HepG2 (cell line): ENCODE data around the gene SELPLG. TPM values are rescaled to one million over a fixed set of nuclear protein-coding genes. Genes with fewer than 3 reads are reported as not detected.
"Not testable (repeated sequence)": the region's sequence is repeated elsewhere in the genome, so short reads cannot be mapped to it uniquely, and the experiment has no call there.

Experiments
- ATAC-seq: fragments of 200-7000 bp; cut with Tn5 transposase; 3 replicates; pipeline ENCODE4 v1.9.1; 2020; ENCODE audit warnings: mild to moderate bottlenecking, moderate library complexity
- BruUV-seq: library from RNA; stranded (reverse); fragments of 400-500 nt; replicated peaks from 2 replicates; lab custom pipeline; 2021; lab: Mats Ljungman, UMichigan
- CTCF ChIA-PET: fragments of 300-600 bp; formaldehyde crosslinking; extraction: SDS; loops from one replicate; lab custom pipeline; 2021; ENCODE audit warnings: low total read pairs, inconsistent platforms, low intra/inter-chr PET ratio; lab: Yijun Ruan, JAX
- POLR2A ChIA-PET: fragments of 350-600 bp; sonication (Branson Sonifier 250); formaldehyde crosslinking; loops from one replicate; lab custom pipeline; 2020; ENCODE audit warnings: antibody characterized with exemption, inconsistent platforms; lab: Yijun Ruan, JAX
- DNase-seq: peaks from one replicate; pipeline ENCODE4 v3.0.0-alpha.2; 2015; ENCODE audit warnings: low spot score
- FAIRE-seq: peaks from 3 replicates; lab custom pipeline; 2011; peaks lifted over from hg19 to GRCh38; lab: Jason Lieb, UNC
- H2AFZ ChIP-seq: one replicate; pipeline ENCODE4 v1.6.1; 2011; ENCODE audit warnings: low read length, inconsistent platforms
- H3K27ac ChIP-seq: fragments of 300-600 bp; 3 replicates; pipeline ENCODE4 v1.8.0; 2011; ENCODE audit warnings: mixed run types, mild to moderate bottlenecking, mixed read lengths, low read length, inconsistent platforms; ENCODE audit not compliant: insufficient read depth; ENCODE audit errors: extremely low read length
- H3K27me3 ChIP-seq, 2 experiments: fragments of 200-600 bp in 1 of 2; 2 replicates in 1 of 2; 3 replicates in 1 of 2; pipeline versions ENCODE4 v1.6.0 to v1.8.0; 2011; ENCODE audit warnings: low read length in 2 of 2, mild to moderate bottlenecking in 2 of 2, moderate library complexity in 2 of 2, inconsistent platforms in 1 of 2; ENCODE audit not compliant: insufficient read depth in 2 of 2, control insufficient read depth in 1 of 2
- H3K36me3 ChIP-seq, 2 experiments: fragments of 200-600 bp in 1 of 2; replicated peaks in 1 of 2; 2 replicates in 1 of 2; 3 replicates in 1 of 2; pipeline versions ENCODE4 v1.5.1 to v1.8.0; 2011; ENCODE audit warnings: low read length in 2 of 2, inconsistent platforms in 1 of 2; ENCODE audit not compliant: insufficient read depth in 2 of 2, control insufficient read depth in 1 of 2
- H3K4me1 ChIP-seq: 2 replicates; pipeline ENCODE4 v1.5.1; 2012; ENCODE audit warnings: low read length, inconsistent platforms; ENCODE audit not compliant: insufficient read depth
- H3K4me2 ChIP-seq: 2 replicates; pipeline ENCODE4 v1.6.0; 2011; ENCODE audit warnings: low read depth, low read length, inconsistent platforms
- H3K4me3 ChIP-seq, 3 experiments: fragments of 200-600 bp in 1 of 3; sonication (generic), shearing (Covaris generic) in 1 of 3; replicated peaks in 1 of 3; 2 replicates each; pipeline ENCODE4 v1.5.1; 2011 to 2016; ENCODE audit warnings: low read length in 3 of 3, inconsistent platforms in 2 of 3, low read depth in 2 of 3, mild to moderate bottlenecking in 2 of 3, control low read depth in 1 of 3, mixed read lengths in 1 of 3; ENCODE audit not compliant: insufficient read depth in 1 of 3
- H3K79me2 ChIP-seq: one replicate; pipeline ENCODE4 v1.6.1; 2011; ENCODE audit warnings: low read length, inconsistent platforms; ENCODE audit not compliant: insufficient read depth
- H3K9ac ChIP-seq: 2 replicates; pipeline ENCODE4 v1.6.0; 2011; ENCODE audit warnings: mild to moderate bottlenecking, low read depth, low read length, inconsistent platforms; ENCODE audit not compliant: insufficient read depth
- H3K9me3 ChIP-seq: 2 replicates; pipeline ENCODE4 v1.5.1; 2012; ENCODE audit warnings: mild to moderate bottlenecking, low read length
- H4K20me1 ChIP-seq: 2 replicates; pipeline ENCODE4 v1.6.0; 2011; ENCODE audit warnings: inconsistent platforms, mild to moderate bottlenecking, low read length, moderate library complexity; ENCODE audit not compliant: insufficient read depth
- KLF16 ChIP-seq, 2 experiments: sonication (generic) in 1 of 2; formaldehyde crosslinking in 1 of 2; IDR thresholded peaks; 2 replicates each; pipeline versions ENCODE4 v1.6.1 to v1.8.0; 2016 to 2023; ENCODE audit warnings: missing genetic modification reagents in 2 of 2, missing compliant biosample characterization in 1 of 2
- PCBP2 ChIP-seq: fragments of 200-400 bp; formaldehyde crosslinking; optimal IDR thresholded peaks from 2 replicates; pipeline ENCODE3; 2018; ENCODE audit warnings: low read length, low read depth; ENCODE audit not compliant: poor library complexity, severe bottlenecking
- ZNF546 ChIP-seq: sonication (generic); formaldehyde crosslinking; conservative IDR thresholded peaks from 2 replicates; pipeline ENCODE4 v1.8.1; 2023; ENCODE audit warnings: mild to moderate bottlenecking, missing genetic modification reagents
- WGBS: methylation state at CpG from one replicate; pipeline ENCODE4 v1.1.6; 2017; ENCODE audit warnings: low lambda C conversion rate; 5-methylcytosine and 5-hydroxymethylcytosine counted together
- in situ Hi-C: cut with HindIII; loops from 2 replicates; pipeline ENCODE4 v1.10.0; 2017; ENCODE audit warnings: low pct_unique_long_range_greater_than_20kb; ENCODE audit not compliant: extremely low pct_ligation_motif_present
- intact Hi-C: fragments of 100-400 bp; cut with micrococcal nuclease; formaldehyde crosslinking; loops from one replicate; pipeline ENCODE4 v1.10.0; 2022; ENCODE audit not compliant: unreplicated experiment
- polyA plus RNA-seq, 8 experiments: library from polyadenylated mRNA; depleted of rRNA in 3 of 8; stranded (reverse) in 7 of 8; unstranded in 1 of 8; fragments of >200 nt; fragmentation: Illumina TruSeq in 4 of 8; extraction: Trizol in 4 of 8; gene quantifications; 2 replicates each; pipeline versions ENCODE4 v1.2.1 to v1.2.3, GENCODE V29; 2011 to 2016; ENCODE audit warnings: low read depth in 4 of 8, missing spikeins in 1 of 8, mixed read lengths in 1 of 8; ENCODE audit not compliant: insufficient read depth in 1 of 8
- total RNA-seq, 5 experiments: library from RNA; depleted of rRNA; stranded (reverse); fragments of >200 nt; fragmentation: Illumina TruSeq; extraction: Trizol; gene quantifications; 2 replicates each; pipeline ENCODE4 v1.2.3, GENCODE V29; 2016; ENCODE audit warnings: low read depth in 1 of 5

SELPLG gene
- total and polyA plus RNA-seq, 2 of the 13 experiments (the other 11 are each of a cell fraction or from before 2014, with no cell fraction given) = 0.12 TPM; not detected in 1

- Histone ChIP-seq H3K9ac (no peak overlapping the region), H3K79me2 (no peaks in the 10 kb centered on the region), H3K27ac (no peak overlapping the region), H3K27me3 (no peaks in the 10 kb centered on the region; a peak in 1 of 5 replicates), H3K9me3 (no peaks in the 10 kb centered on the region), H3K4me2 (no peak overlapping the region), H3K4me3 (no peak overlapping the region), H3K36me3 (no peaks in the 10 kb centered on the region), H4K20me1 (no peaks in the 10 kb centered on the region), H3K4me1 (no peaks in the 10 kb centered on the region), H2AFZ (no peak overlapping the region)
- no TSS peak for BruUV-seq
- ChIA-PET CTCF (no interaction called here), POLR2A (no interaction called here)
- in situ Hi-C loops (no loop called here), intact Hi-C loops (no loop called here)
- TF ChIP-seq ZNF546 (no peak), PCBP2 (no peak), KLF16 (CRISPR knock-in tag; IDR thresholded peaks at IDR 0.05) (no peak)
- ATAC-seq = no peak
- WGBS = 52% methylated on average over 9 of the region's 9 CpGs
- no peak for FAIRE-seq
- DNase-seq = no peak
These were observed 58.3 kb downstream of the SELPLG start for GRCh38 chr12:108575199-108575912.

GRCh38 chr12:108574276-108574675 is 59.4 kb downstream of the SELPLG start:
- FAIRE-seq, H3K79me2 ChIP-seq, H3K4me1 ChIP-seq, H4K20me1 ChIP-seq, H3K27ac ChIP-seq, H3K36me3 ChIP-seq, H3K9me3 ChIP-seq, intact Hi-C loops, POLR2A ChIA-PET, H3K4me3 ChIP-seq, ATAC-seq, H3K27me3 ChIP-seq, H2AFZ ChIP-seq, CTCF ChIA-PET, BruUV-seq, H3K9ac ChIP-seq, H3K4me2 ChIP-seq, in situ Hi-C loops, DNase-seq: not testable (repeated sequence)
- 96% methylated on average over 1 of the region's 1 CpG for WGBS
